Measurements from ENCODE around the gene POLR2J.

Gene POLR2J

DNA sequence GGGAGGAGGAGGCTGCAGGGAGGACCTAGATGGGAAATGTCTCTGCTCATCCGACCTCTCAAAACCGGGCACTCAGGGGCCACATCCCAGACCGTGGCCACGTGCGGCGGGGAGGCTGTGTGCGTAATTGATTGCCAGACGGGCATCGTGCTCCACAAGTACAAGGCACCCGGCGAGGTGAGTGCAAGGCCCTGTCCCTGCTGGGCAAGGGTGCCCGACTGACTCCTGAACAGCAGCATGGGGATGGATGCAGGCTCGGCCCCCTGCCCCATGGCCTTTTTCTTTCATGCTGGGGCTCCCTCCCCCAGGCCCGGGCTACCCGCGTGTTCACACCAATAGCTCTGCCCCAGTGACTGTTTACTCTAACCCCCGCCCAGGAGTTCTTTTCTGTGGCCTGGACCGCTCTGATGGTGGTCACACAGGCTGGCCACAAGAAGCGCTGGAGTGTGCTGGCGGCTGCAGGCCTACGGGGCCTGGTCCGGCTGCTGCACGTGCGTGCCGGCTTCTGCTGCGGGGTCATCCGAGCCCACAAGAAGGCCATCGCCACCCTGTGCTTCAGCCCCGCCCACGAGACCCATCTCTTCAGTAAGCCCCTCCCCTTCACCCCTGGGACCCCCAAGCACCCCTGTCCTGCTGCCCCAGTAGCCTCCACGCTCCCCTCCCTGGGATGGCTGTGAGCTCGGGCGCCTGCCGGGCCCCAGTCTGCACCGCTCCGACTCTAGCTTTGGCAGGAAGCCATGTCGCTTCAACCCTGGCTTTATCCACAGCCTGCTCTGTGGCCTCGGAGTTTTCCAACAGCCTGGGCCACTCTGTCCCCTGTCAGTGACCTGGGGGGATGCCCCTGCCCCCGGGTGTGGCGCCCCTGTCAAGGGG, 10.0 kb downstream of the POLR2J start:
- H3K4me3 ChIP-seq (ENCODE audit: control insufficient read depth, low read depth, low read length): no peak overlapping the region
- TF ChIP-seq, protein P1, sequence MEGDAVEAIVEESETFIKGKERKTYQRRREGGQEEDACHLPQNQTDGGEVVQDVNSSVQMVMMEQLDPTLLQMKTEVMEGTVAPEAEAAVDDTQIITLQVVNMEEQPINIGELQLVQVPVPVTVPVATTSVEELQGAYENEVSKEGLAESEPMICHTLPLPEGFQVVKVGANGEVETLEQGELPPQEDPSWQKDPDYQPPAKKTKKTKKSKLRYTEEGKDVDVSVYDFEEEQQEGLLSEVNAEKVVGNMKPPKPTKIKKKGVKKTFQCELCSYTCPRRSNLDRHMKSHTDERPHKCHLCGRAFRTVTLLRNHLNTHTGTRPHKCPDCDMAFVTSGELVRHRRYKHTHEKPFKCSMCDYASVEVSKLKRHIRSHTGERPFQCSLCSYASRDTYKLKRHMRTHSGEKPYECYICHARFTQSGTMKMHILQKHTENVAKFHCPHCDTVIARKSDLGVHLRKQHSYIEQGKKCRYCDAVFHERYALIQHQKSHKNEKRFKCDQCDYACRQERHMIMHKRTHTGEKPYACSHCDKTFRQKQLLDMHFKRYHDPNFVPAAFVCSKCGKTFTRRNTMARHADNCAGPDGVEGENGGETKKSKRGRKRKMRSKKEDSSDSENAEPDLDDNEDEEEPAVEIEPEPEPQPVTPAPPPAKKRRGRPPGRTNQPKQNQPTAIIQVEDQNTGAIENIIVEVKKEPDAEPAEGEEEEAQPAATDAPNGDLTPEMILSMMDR (conservative IDR thresholded peaks at IDR 0.05; ENCODE audit: control insufficient read depth, insufficient read depth, low read depth, low read length): no peak
- no peak for DNase-seq (ENCODE audit: low read depth)

DNA sequence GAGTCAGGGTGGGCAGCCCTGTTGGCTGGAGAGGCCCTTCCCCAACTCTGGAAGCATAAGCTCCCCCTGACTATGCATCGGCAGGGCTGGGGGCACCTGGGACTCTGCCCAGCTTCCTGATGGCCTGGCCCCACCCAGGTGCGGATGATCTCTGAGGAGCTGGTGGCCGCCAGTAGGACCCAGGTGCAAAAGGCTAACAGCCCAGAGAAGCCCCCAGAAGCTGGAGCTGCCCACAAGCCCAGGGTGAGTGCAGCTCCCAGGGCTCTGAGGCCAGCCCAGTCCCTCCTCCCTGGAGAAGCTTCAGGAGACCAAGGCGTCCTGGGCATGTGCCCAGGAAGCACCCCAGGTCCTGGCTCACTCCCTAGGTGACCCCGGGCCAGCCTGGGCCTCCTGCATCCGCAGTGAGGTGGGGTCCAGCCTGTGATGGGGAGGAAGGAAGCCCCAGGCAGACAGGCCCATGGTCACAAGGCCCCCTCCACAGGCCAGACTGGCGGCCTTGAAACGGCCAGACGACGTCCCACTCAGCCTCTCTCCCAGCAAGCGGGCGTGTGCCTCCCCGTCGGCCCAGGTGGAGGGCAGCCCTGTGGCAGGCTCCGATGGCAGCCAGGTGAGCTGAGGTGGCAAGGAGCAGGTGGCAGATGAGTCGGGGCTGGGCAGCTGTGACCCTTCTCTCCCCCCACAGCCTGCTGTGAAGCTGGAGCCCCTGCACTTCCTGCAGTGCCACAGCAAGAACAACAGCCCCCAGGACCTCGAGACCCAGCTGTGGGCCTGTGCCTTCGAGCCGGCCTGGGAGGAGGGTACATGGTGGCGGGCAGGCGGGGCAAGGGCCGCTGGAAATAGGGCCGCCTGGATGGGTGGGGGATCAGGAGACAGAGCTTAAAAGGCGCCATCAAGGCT, 10.9 kb downstream of the POLR2J start:
- no peak for DNase-seq (ENCODE audit: low read depth)
- H3K4me3 ChIP-seq (ENCODE audit: control insufficient read depth, low read depth, low read length): no peak overlapping the region

DNA sequence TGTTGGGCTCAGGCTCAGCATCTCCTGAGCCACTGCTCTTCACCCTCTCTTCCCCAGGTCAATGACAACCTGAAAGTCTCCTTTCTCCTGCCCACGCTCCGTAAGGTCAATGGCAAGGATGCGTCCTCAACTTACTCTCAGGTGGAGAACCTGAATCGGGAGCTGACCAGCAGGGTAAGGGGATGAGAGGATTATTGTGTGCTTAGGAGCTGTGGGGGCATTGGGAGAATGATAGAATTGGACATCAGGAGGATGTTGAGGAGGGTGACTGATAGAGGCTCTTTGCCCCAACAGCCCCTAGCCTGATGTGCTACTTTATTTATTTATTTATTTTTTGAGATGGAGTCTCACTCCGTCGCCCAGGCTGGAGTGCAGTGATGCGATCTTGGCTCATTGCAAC, 12.6 kb downstream of the POLR2J start:
- no peak for DNase-seq (ENCODE audit: low read depth)
- TF ChIP-seq, protein P1 (conservative IDR thresholded peaks at IDR 0.05; ENCODE audit: control insufficient read depth, insufficient read depth, low read depth, low read length): no peak
- no peak overlapping the region for H3K4me3 ChIP-seq (ENCODE audit: control insufficient read depth, low read depth, low read length)

More for the DNA sequence above, 10.9 kb downstream of the POLR2J start:
- TF ChIP-seq, protein P1 (conservative IDR thresholded peaks at IDR 0.05; ENCODE audit: control insufficient read depth, insufficient read depth, low read depth, low read length): no peak

DNA sequence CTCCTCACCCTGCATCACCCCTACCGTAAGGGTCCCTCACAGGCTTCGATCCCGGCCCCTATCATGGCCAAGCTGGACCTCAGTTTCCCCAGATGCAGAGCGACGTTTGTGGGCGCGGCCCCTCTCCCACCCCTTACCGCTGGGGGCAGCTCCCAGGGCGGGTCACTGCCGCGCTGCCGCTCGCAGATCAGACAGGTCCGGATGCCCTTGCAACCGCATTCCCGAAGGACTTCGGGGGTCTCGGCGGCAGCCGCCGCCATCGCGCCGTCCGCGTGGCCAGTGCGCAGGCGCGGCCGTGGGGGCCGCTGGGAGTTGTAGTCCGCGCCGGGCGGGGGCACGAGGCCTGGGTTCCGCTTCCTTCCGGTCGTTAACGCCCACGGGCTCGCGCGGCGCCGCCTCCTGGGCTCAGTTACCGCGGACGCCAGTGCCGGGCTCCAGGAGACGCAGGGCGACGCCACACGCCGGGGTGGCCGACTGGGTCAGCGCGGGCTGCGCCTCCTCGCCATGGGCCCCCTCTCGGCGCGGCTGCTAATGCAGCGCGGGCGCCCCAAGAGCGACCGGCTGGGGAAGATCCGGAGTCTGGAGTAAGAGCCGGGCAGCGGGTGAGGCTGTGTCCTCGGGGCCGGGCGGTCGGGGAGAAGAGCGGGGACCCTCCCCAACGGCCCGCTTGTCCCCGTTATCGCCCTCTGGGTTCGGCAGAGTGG, 14.0 kb downstream of the POLR2J start, which contains the start of the genes ALKBH4 and LRWD1:
Gene ALKBH4 (minus strand): TSS at position 287 of the 704 bp plus-strand sequence. CDS start 27 bp downstream, at position 260.
Gene LRWD1 (plus strand): TSS at position 408 of the 704 bp plus-strand sequence. CDS start 97 bp downstream, at position 505.
- H3K4me3 ChIP-seq (ENCODE audit: control insufficient read depth, low read depth, low read length): peak within 1 kb of the TSS; percentile 100
- DNase-seq (ENCODE audit: low read depth): peak; percentile 86
- TF ChIP-seq, protein P1 (conservative IDR thresholded peaks at IDR 0.05; ENCODE audit: control insufficient read depth, insufficient read depth, low read depth, low read length): no peak

DNA sequence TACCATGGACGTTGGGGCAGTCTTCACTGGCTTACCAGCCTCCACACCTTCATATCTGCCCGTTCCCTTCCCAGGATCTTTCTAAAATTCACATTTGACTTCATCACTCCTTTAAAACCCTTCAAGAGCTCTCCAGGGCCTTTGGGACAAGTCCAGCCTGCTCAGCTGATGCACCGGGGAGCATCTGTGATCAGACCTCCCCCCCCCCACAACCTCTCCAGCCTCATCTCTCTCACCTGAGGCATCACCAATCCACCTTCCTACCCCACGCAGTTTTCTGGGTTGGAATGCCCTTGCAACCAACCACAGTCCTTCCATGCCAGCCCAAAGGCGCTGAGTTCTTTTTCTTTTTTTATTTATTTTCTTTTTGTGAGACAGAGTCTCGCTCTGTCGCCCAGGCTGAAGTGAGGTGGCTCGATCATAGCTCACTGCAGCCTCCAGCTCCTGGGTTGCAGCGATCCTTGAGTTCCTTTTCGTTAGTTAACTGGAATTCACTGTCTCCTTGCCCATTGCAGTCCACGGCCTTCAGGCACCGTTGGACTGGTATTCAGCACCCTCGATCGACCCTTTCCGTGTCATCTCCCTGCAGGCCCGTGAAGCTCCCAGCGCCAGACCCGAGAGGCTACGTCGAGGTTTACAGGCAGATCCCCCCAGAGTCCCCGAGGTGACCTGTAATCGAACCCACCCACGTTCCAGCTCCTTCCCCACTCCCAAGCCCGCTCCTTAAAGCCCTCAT, 14.7 kb downstream of the POLR2J start:
- peak overlapping the region; percentile 100 for H3K4me3 ChIP-seq (ENCODE audit: control insufficient read depth, low read depth, low read length)
- TF ChIP-seq, protein P1 (conservative IDR thresholded peaks at IDR 0.05; ENCODE audit: control insufficient read depth, insufficient read depth, low read depth, low read length): no peak
- peak; percentile 10 for DNase-seq (ENCODE audit: low read depth)

Measured in fibroblast of mammary gland (primary cell).